Ectodermal cell (in vitro differentiated cells): ENCODE measurements around the gene PTPN2.

Experiments used
- H3K27ac ChIP-seq: 2 replicates; pipeline ENCODE4 v1.7.0; 2013; ENCODE audit warnings: mild to moderate bottlenecking, low read depth, low read length; ENCODE audit not compliant: insufficient read depth, poor library complexity, severe bottlenecking
- H3K27me3 ChIP-seq: 2 replicates; pipeline ENCODE4 v1.7.0; 2013; ENCODE audit warnings: mild to moderate bottlenecking, low read length; ENCODE audit not compliant: insufficient read depth, control insufficient read depth, poor library complexity, severe bottlenecking
- H3K36me3 ChIP-seq: one replicate; pipeline ENCODE4 v1.7.0; 2013; ENCODE audit warnings: low read length; ENCODE audit not compliant: control insufficient read depth, insufficient read depth
- H3K4me1 ChIP-seq: one replicate; pipeline ENCODE4 v1.7.0; 2013; ENCODE audit warnings: low read length; ENCODE audit not compliant: control insufficient read depth, insufficient read depth
- H3K4me3 ChIP-seq: 2 replicates; pipeline ENCODE4 v1.7.0; 2013; ENCODE audit warnings: low read depth, low read length, control low read depth; ENCODE audit not compliant: insufficient read depth
- H3K9me3 ChIP-seq: 2 replicates; pipeline ENCODE4 v1.7.0; 2013; ENCODE audit warnings: mild to moderate bottlenecking, low read length, moderate library complexity; ENCODE audit not compliant: control insufficient read depth
- WGBS, 2 experiments: methylation state at CpG; one replicate each; pipeline ENCODE4 v1.1.7; 2013; ENCODE audit warnings: missing lambda C conversion rate in 2 of 2; 5-methylcytosine and 5-hydroxymethylcytosine counted together

The PTPN2 gene

GRCh38 chr18:12843420-12844350 lies 40.4 kb downstream of the PTPN2 start:
- H3K27ac ChIP-seq: no peak overlapping the region
- H3K27me3 ChIP-seq: no peaks in the 10 kb centered on the region
- H3K4me1 ChIP-seq: no peaks in the 10 kb centered on the region
- WGBS, 2 experiments: 89 to 90% methylated on average over 8 to 12 of the region's 12 CpGs
- no peaks in the 10 kb centered on the region for H3K9me3 ChIP-seq
- no peaks in the 10 kb centered on the region for H3K36me3 ChIP-seq
- H3K4me3 ChIP-seq: no peak overlapping the region

GRCh38 chr18:12842459-12843380 lies 41.3 kb downstream of the PTPN2 start:
- peaks cover 5% of the 10 kb centered on the region for H3K4me1 ChIP-seq
- WGBS, 2 experiments: 94 to 95% methylated on average over 17 of the region's 17 CpGs

GRCh38 chr18:12841070-12841469 lies 43.0 kb downstream of the PTPN2 start:
- Histone ChIP-seq H3K4me1 (peaks cover 5% of the 10 kb centered on the region), H3K4me3 (no peak overlapping the region), H3K27me3 (no peaks in the 10 kb centered on the region), H3K9me3 (no peaks in the 10 kb centered on the region), H3K36me3 (no peaks in the 10 kb centered on the region), H3K27ac (no peak overlapping the region)
- 90 to 96% methylated on average over 6 of the region's 6 CpGs for WGBS, 2 experiments

More at GRCh38 chr18:12842459-12843380, 41.3 kb downstream of the PTPN2 start:
- Histone ChIP-seq H3K27me3 (no peaks in the 10 kb centered on the region), H3K4me3 (no peak overlapping the region), H3K36me3 (no peaks in the 10 kb centered on the region), H3K9me3 (no peaks in the 10 kb centered on the region), H3K27ac (no peak overlapping the region)

GRCh38 chr18:12840382-12840781 lies 43.7 kb downstream of the PTPN2 start:
- Histone ChIP-seq H3K27ac (no peak overlapping the region), H3K27me3 (no peaks in the 10 kb centered on the region), H3K4me1 (peaks cover 5% of the 10 kb centered on the region), H3K36me3 (no peaks in the 10 kb centered on the region), H3K9me3 (no peaks in the 10 kb centered on the region), H3K4me3 (no peak overlapping the region)
- WGBS, 2 experiments: 95% methylated on average over 3 of the region's 3 CpGs

- H3K4me3 ChIP-seq: no peak overlapping the region
- H3K27me3 ChIP-seq: no peaks in the 10 kb centered on the region
- H3K4me1 ChIP-seq: peaks cover 5% of the 10 kb centered on the region
- WGBS, 2 experiments: 93 to 94% methylated on average over 1 of the region's 1 CpG
- H3K27ac ChIP-seq: no peak overlapping the region
- no peaks in the 10 kb centered on the region for H3K9me3 ChIP-seq
- no peaks in the 10 kb centered on the region for H3K36me3 ChIP-seq
Observed at GRCh38 chr18:12839526-12840196, 44.4 kb downstream of the PTPN2 start.

- no peaks in the 10 kb centered on the region for H3K27me3 ChIP-seq
- peaks cover 5% of the 10 kb centered on the region for H3K4me1 ChIP-seq
- no peaks in the 10 kb centered on the region for H3K36me3 ChIP-seq
- H3K27ac ChIP-seq: no peak overlapping the region
- no peak overlapping the region for H3K4me3 ChIP-seq
- WGBS, 2 experiments: 86 to 90% methylated on average over 2 of the region's 2 CpGs
- no peaks in the 10 kb centered on the region for H3K9me3 ChIP-seq
Observed at GRCh38 chr18:12839057-12839525, 44.9 kb downstream of the PTPN2 start.

GRCh38 chr18:12838178-12838634 lies 45.8 kb downstream of the PTPN2 start:
- H3K27me3 ChIP-seq: no peaks in the 10 kb centered on the region
- H3K27ac ChIP-seq: no peak overlapping the region
- H3K36me3 ChIP-seq: no peaks in the 10 kb centered on the region
- peaks cover 5% of the 10 kb centered on the region for H3K4me1 ChIP-seq
- no peak overlapping the region for H3K4me3 ChIP-seq
- 74 to 79% methylated on average over 4 of the region's 4 CpGs for WGBS, 2 experiments
- no peaks in the 10 kb centered on the region for H3K9me3 ChIP-seq

GRCh38 chr18:12837747-12838146 lies 46.3 kb downstream of the PTPN2 start:
- Histone ChIP-seq H3K4me1 (peaks cover 5% of the 10 kb centered on the region), H3K27ac (no peak overlapping the region), H3K4me3 (no peak overlapping the region), H3K27me3 (no peaks in the 10 kb centered on the region), H3K36me3 (no peaks in the 10 kb centered on the region), H3K9me3 (no peaks in the 10 kb centered on the region)

- H3K4me3 ChIP-seq: no peak overlapping the region
- WGBS, 2 experiments: 93 to 95% methylated on average over 5 of the region's 5 CpGs
Observed at GRCh38 chr18:12836551-12836950, 47.5 kb downstream of the PTPN2 start.

More at GRCh38 chr18:12836551-12836950, 47.5 kb downstream of the PTPN2 start:
- H3K4me1 ChIP-seq: peaks cover 5% of the 10 kb centered on the region
- no peaks in the 10 kb centered on the region for H3K36me3 ChIP-seq
- no peaks in the 10 kb centered on the region for H3K27me3 ChIP-seq
- no peaks in the 10 kb centered on the region for H3K9me3 ChIP-seq
- no peak overlapping the region for H3K27ac ChIP-seq
